Amniotic epithelial cell (primary cell): Measurements from ENCODE around the gene SPATA33.

ENCODE experiments used
- DNase-seq: peaks from one replicate; pipeline ENCODE4 v3.0.0-alpha.2; 2010; ENCODE audit warnings: low read depth

SPATA33 gene

GRCh38 chr16:89657442-89658220, at the start of gene SPATA33, which contains the start of gene CHMP1A:
Gene SPATA33, plus strand, starts transcription at chr16:89657836. Its CDS starts 76 bp downstream, at chr16:89657912.
Gene CHMP1A, minus strand, starts transcription at chr16:89657708. Its CDS starts 120 bp downstream, at chr16:89657588.
- peak; percentile 69 for DNase-seq

- DNase-seq = no peak
Measured at GRCh38 chr16:89607937-89608740, 49.5 kb upstream of the SPATA33 start.

GRCh38 chr16:89610108-89610453, 47.6 kb upstream of the SPATA33 start:
- no peak for DNase-seq

GRCh38 chr16:89612415-89613166, 45.0 kb upstream of the SPATA33 start:
- DNase-seq = no peak

- DNase-seq = no peak
Measured at GRCh38 chr16:89613231-89613953, 44.2 kb upstream of the SPATA33 start, which contains the start of gene DPEP1. Gene DPEP1, plus strand, starts transcription at chr16:89613642. Its CDS starts 16,769 bp downstream, at chr16:89630411.

- no peak for DNase-seq
Measured at GRCh38 chr16:89613954-89614459, 43.6 kb upstream of the SPATA33 start.

- DNase-seq = no peak
Measured at GRCh38 chr16:89615176-89615575, 42.5 kb upstream of the SPATA33 start.

GRCh38 chr16:89615596-89616090, 42.0 kb upstream of the SPATA33 start:
- DNase-seq = no peak

GRCh38 chr16:89616623-89617022, 41.0 kb upstream of the SPATA33 start:
- DNase-seq = no peak

GRCh38 chr16:89617036-89617435, 40.6 kb upstream of the SPATA33 start:
- DNase-seq = no peak

- DNase-seq = peak; percentile 64
Measured at GRCh38 chr16:89618109-89618998, 39.3 kb upstream of the SPATA33 start.

- peak; percentile 60 for DNase-seq
Measured at GRCh38 chr16:89619840-89620239, 37.8 kb upstream of the SPATA33 start.

GRCh38 chr16:89620406-89620841, 37.2 kb upstream of the SPATA33 start:
- DNase-seq = no peak

GRCh38 chr16:89621136-89621697, 36.4 kb upstream of the SPATA33 start:
- no peak for DNase-seq

- DNase-seq = no peak
Measured at GRCh38 chr16:89621698-89622409, 35.8 kb upstream of the SPATA33 start.

GRCh38 chr16:89623511-89624261, 34.0 kb upstream of the SPATA33 start:
- peak; percentile 46 for DNase-seq

- DNase-seq = no peak
Measured at GRCh38 chr16:89624777-89625761, 32.6 kb upstream of the SPATA33 start.
